Hindlimb muscle (tissue), 1 donor: ENCODE data around the gene GPC1. TPM values are rescaled to one million over a fixed set of nuclear protein-coding genes. Genes with fewer than 3 reads are reported as not detected.

Experiments
- DNase-seq: peaks from one replicate; pipeline ENCODE4 v3.0.0-alpha.2; 2013
- polyA plus RNA-seq: library from polyadenylated mRNA; unstranded; fragments of 120-200 nt; gene quantifications from one replicate; pipeline ENCODE4 v1.2.1, GENCODE V29; 2013; ENCODE audit not compliant: insufficient read length

GPC1 gene
- polyA plus RNA-seq, 1 donor: 149 TPM

GRCh38 chr2:240397542-240397916, 37.9 kb upstream of the GPC1 start:
- DNase-seq: no peak

- peak; percentile 42 for DNase-seq
These were observed 37.4 kb upstream of the GPC1 start for GRCh38 chr2:240397924-240398645.

GRCh38 chr2:240398661-240399267, 36.7 kb upstream of the GPC1 start:
- no peak for DNase-seq

- no peak for DNase-seq
These were observed 35.8 kb upstream of the GPC1 start for GRCh38 chr2:240399419-240400324.

- no peak for DNase-seq
These were observed 34.9 kb upstream of the GPC1 start for GRCh38 chr2:240400371-240401161.

GRCh38 chr2:240401308-240401707, 34.2 kb upstream of the GPC1 start:
- no peak for DNase-seq

- DNase-seq: no peak
These were observed 33.5 kb upstream of the GPC1 start for GRCh38 chr2:240401781-240402551.

GRCh38 chr2:240402566-240403272, 32.7 kb upstream of the GPC1 start:
- no peak for DNase-seq

GRCh38 chr2:240403396-240404104, 31.9 kb upstream of the GPC1 start:
- DNase-seq: no peak

- no peak for DNase-seq
These were observed 31.1 kb upstream of the GPC1 start for GRCh38 chr2:240404174-240404852.

- DNase-seq: no peak
These were observed 30.3 kb upstream of the GPC1 start for GRCh38 chr2:240405133-240405532.

GRCh38 chr2:240405684-240406313, 29.7 kb upstream of the GPC1 start:
- DNase-seq: no peak

GRCh38 chr2:240407090-240407489, 28.4 kb upstream of the GPC1 start:
- DNase-seq: no peak

- DNase-seq: no peak
These were observed 25.5 kb upstream of the GPC1 start for GRCh38 chr2:240410004-240410403.

- DNase-seq: no peak
These were observed 24.7 kb upstream of the GPC1 start for GRCh38 chr2:240410808-240411207.

- DNase-seq: no peak
These were observed 24.0 kb upstream of the GPC1 start for GRCh38 chr2:240411261-240412160.

GRCh38 chr2:240412211-240412861, 23.1 kb upstream of the GPC1 start:
- no peak for DNase-seq
